Measurements from ENCODE around the gene GLT8D2. TPM values are rescaled to one million over a fixed set of nuclear protein-coding genes. Genes with fewer than 3 reads are reported as not detected.
A peak's percentile ranks its signal among the peaks of the same experiment; 100 is the strongest.

Gene GLT8D2
- total RNA-seq, 1 experiment from 2014 or later: not detected

- Histone ChIP-seq H3K4me1 (ENCODE audit: insufficient read depth, low read length, poor library complexity, severe bottlenecking) (no peaks in the 10 kb centered on the region), H3K27me3 (replicated peaks; ENCODE audit: insufficient read depth, low read depth, low read length, poor library complexity) (no peaks in the 10 kb centered on the region), H3K9me3 (ENCODE audit: low read depth, low read length, poor library complexity, severe bottlenecking) (no peaks in the 10 kb centered on the region), H3K36me3 (ENCODE audit: insufficient read depth, low read length, poor library complexity, severe bottlenecking) (peaks cover 100% of the 10 kb centered on the region), H3K4me3 (ENCODE audit: low read depth, low read length, poor library complexity, severe bottlenecking) (no peak overlapping the region), H3K27ac (ENCODE audit: low read depth, low read length, poor library complexity, severe bottlenecking) (peak overlapping the region; percentile 55)
- TF ChIP-seq CTCF (conservative IDR thresholded peaks at IDR 0.05; ENCODE audit: low read depth, low read length) (no peak), EZH2 (IDR thresholded peaks at IDR 0.05; ENCODE audit: borderline replicate concordance, low read depth, low read length, poor library complexity, severe bottlenecking) (no peak)
- CTCF ChIA-PET: interaction anchor here (0.6 kb wide), 2 partner anchors 222 to 376 kb away, joined by 3 to 5 read pairs; no protein-coding TSS in a partner anchor
- no TSS peak for BruUV-seq (replicated peaks)
- intact Hi-C loops (cut with micrococcal nuclease; ENCODE audit: unreplicated experiment): loop anchor here (10.0 kb wide), 1 partner anchor 366 kb away; no protein-coding TSS in a partner anchor
- POLR2A ChIA-PET (ENCODE audit: low non-redundant PET): interaction anchor here (0.5 to 0.6 kb wide), 2 partner anchors 10 to 12 kb away, joined by 3 to 4 read pairs; no protein-coding TSS in a partner anchor
- no peak for DNase-seq (ENCODE audit: low spot score)
Observed at GRCh38 chr12:103948746-103949406, 101.1 kb downstream of the GLT8D2 start.

- POLR2A ChIA-PET (ENCODE audit: low non-redundant PET): no interaction called here
- DNase-seq (ENCODE audit: low spot score): no peak
- TF ChIP-seq EZH2 (IDR thresholded peaks at IDR 0.05; ENCODE audit: borderline replicate concordance, low read depth, low read length, poor library complexity, severe bottlenecking): no peak
- no peak for TF ChIP-seq CTCF (conservative IDR thresholded peaks at IDR 0.05; ENCODE audit: low read depth, low read length)
- no TSS peak for BruUV-seq (replicated peaks)
- Histone ChIP-seq H3K4me1 (ENCODE audit: insufficient read depth, low read length, poor library complexity, severe bottlenecking) (no peaks in the 10 kb centered on the region), H3K27me3 (replicated peaks; ENCODE audit: insufficient read depth, low read depth, low read length, poor library complexity) (no peaks in the 10 kb centered on the region), H3K9me3 (ENCODE audit: low read depth, low read length, poor library complexity, severe bottlenecking) (no peaks in the 10 kb centered on the region), H3K36me3 (ENCODE audit: insufficient read depth, low read length, poor library complexity, severe bottlenecking) (peaks cover 100% of the 10 kb centered on the region), H3K4me3 (ENCODE audit: low read depth, low read length, poor library complexity, severe bottlenecking) (no peak overlapping the region), H3K27ac (ENCODE audit: low read depth, low read length, poor library complexity, severe bottlenecking) (peak overlapping the region; percentile 5)
- intact Hi-C loops (cut with micrococcal nuclease; ENCODE audit: unreplicated experiment): loop anchor here (10.0 kb wide), 1 partner anchor 367 kb away; no protein-coding TSS in a partner anchor
- CTCF ChIA-PET: no interaction called here
Observed at GRCh38 chr12:103947871-103948555, 102.0 kb downstream of the GLT8D2 start.

- POLR2A ChIA-PET (ENCODE audit: low non-redundant PET): no interaction called here
- no peak for DNase-seq (ENCODE audit: low spot score)
- peaks cover 100% of the 10 kb centered on the region for H3K36me3 ChIP-seq (ENCODE audit: insufficient read depth, low read length, poor library complexity, severe bottlenecking)
Observed at GRCh38 chr12:103944964-103945363, 105.0 kb downstream of the GLT8D2 start.

More at GRCh38 chr12:103944964-103945363, 105.0 kb downstream of the GLT8D2 start:
- no peaks in the 10 kb centered on the region for H3K4me1 ChIP-seq (ENCODE audit: insufficient read depth, low read length, poor library complexity, severe bottlenecking)
- no peak overlapping the region for H3K27ac ChIP-seq (ENCODE audit: low read depth, low read length, poor library complexity, severe bottlenecking)
- H3K4me3 ChIP-seq (ENCODE audit: low read depth, low read length, poor library complexity, severe bottlenecking): no peak overlapping the region
- CTCF ChIA-PET: no interaction called here
- intact Hi-C loops (cut with micrococcal nuclease; ENCODE audit: unreplicated experiment): loop anchor here (10.0 kb wide), 1 partner anchor 370 kb away; no protein-coding TSS in a partner anchor
- no TSS peak for BruUV-seq (replicated peaks)
- H3K9me3 ChIP-seq (ENCODE audit: low read depth, low read length, poor library complexity, severe bottlenecking): no peaks in the 10 kb centered on the region
- TF ChIP-seq CTCF (conservative IDR thresholded peaks at IDR 0.05; ENCODE audit: low read depth, low read length) (no peak), EZH2 (IDR thresholded peaks at IDR 0.05; ENCODE audit: borderline replicate concordance, low read depth, low read length, poor library complexity, severe bottlenecking) (no peak)
- no peaks in the 10 kb centered on the region for H3K27me3 ChIP-seq (replicated peaks; ENCODE audit: insufficient read depth, low read depth, low read length, poor library complexity)

Other genes with a start within 250 kb of the GLT8D2 start
- 18.2 and 19.7 TPM in 2 replicates for gene NT5DC3, start 209.0 kb downstream of the GLT8D2 start, total RNA-seq (2021)
- gene HSP90B1, start 119.8 kb downstream of the GLT8D2 start, total RNA-seq (2021): 955 and 970 TPM in 2 replicates
- gene TDG, start 84.3 kb downstream of the GLT8D2 start, total RNA-seq (2021): 54.1 and 59.4 TPM in 2 replicates
- gene HCFC2, start 14.3 kb upstream of the GLT8D2 start, total RNA-seq (2021): 8.0 and 8.5 TPM in 2 replicates
- 28.1 and 29.0 TPM in 2 replicates for gene NFYB, start 88.0 kb upstream of the GLT8D2 start, total RNA-seq (2021)
- 196 and 226 TPM in 2 replicates for gene TXNRD1, start 165.6 kb upstream of the GLT8D2 start, total RNA-seq (2021)

All from A673 (cell line).